ENCODE measurements around the gene ZNF560.
"Not testable (repeated sequence)": the region's sequence is repeated elsewhere in the genome, so short reads cannot be mapped to it uniquely, and the experiment has no call there.

Gene ZNF560

GRCh38 chr19:9498183-9498902, at the start of gene ZNF560:
ZNF560 (minus strand) TSS chr19:9498616; CDS start chr19:9475313, 23,303 bp downstream.
- peak within 1 kb of the TSS; percentile 4 for H3K4me3 ChIP-seq (ENCODE audit: control insufficient read depth, low read depth, low read length)
- DNase-seq (ENCODE audit: low read depth), result peak; percentile 21
- TF ChIP-seq, protein P1, sequence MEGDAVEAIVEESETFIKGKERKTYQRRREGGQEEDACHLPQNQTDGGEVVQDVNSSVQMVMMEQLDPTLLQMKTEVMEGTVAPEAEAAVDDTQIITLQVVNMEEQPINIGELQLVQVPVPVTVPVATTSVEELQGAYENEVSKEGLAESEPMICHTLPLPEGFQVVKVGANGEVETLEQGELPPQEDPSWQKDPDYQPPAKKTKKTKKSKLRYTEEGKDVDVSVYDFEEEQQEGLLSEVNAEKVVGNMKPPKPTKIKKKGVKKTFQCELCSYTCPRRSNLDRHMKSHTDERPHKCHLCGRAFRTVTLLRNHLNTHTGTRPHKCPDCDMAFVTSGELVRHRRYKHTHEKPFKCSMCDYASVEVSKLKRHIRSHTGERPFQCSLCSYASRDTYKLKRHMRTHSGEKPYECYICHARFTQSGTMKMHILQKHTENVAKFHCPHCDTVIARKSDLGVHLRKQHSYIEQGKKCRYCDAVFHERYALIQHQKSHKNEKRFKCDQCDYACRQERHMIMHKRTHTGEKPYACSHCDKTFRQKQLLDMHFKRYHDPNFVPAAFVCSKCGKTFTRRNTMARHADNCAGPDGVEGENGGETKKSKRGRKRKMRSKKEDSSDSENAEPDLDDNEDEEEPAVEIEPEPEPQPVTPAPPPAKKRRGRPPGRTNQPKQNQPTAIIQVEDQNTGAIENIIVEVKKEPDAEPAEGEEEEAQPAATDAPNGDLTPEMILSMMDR (conservative IDR thresholded peaks at IDR 0.05; ENCODE audit: control insufficient read depth, insufficient read depth, low read depth, low read length), result peak; percentile 20

DNA sequence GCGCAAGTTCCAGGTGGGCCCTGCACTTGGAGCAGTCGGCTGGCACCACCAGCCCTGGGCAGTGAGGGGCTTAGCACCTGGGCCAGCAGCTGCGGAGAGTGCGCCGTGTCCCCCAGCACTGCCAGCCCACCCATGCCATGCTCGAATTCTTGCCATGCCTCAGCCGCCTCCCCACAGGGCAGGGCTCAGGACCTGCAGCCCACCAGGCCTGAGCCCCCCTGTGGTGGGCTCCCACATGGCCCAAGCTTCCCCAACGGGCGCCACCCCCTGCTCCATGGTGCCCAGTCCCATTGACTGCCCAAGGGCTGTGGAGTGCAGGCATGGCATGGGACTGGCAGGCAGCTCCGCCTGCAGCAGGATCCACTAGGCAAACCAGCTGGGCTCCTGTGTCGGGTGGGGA, 49.5 kb upstream of the ZNF560 start:
- no peak overlapping the region for H3K4me3 ChIP-seq (ENCODE audit: control insufficient read depth, low read depth, low read length)
- DNase-seq (ENCODE audit: low read depth), result no peak

GRCh38 chr19:9541281-9541680, 42.9 kb upstream of the ZNF560 start:
- not testable (repeated sequence) for DNase-seq (ENCODE audit: low read depth); H3K4me3 ChIP-seq (ENCODE audit: control insufficient read depth, low read depth, low read length)

More for the DNA sequence above, 49.5 kb upstream of the ZNF560 start:
- TF ChIP-seq, protein P1 (conservative IDR thresholded peaks at IDR 0.05; ENCODE audit: control insufficient read depth, insufficient read depth, low read depth, low read length), result no peak

DNA sequence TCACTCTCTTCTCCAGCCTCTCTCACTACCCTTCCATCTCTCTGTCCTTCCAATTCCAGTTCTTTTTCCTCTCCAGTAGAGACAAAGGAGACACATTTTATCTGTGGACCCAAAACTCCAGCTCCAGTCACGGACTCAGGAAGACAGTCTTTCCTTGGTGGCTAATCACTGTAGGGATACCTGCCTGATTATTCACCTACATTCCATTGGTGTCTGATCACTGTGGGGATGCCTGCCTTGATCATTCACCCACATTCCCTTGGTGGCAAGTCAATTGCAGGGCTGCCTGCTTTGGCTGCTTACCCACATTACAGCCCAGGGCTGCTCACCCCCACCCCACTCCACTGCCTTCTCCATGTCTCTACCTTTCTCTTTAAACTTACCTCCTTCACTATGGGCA, 41.5 kb upstream of the ZNF560 start:
- not testable (repeated sequence) for H3K4me3 ChIP-seq (ENCODE audit: control insufficient read depth, low read depth, low read length); DNase-seq (ENCODE audit: low read depth)

GRCh38 chr19:9539201-9539600, 40.8 kb upstream of the ZNF560 start:
- DNase-seq (ENCODE audit: low read depth); H3K4me3 ChIP-seq (ENCODE audit: control insufficient read depth, low read depth, low read length): not testable (repeated sequence)

- TF ChIP-seq, protein P1 (conservative IDR thresholded peaks at IDR 0.05; ENCODE audit: control insufficient read depth, insufficient read depth, low read depth, low read length), result no peak
- peak; percentile 92 for DNase-seq (ENCODE audit: low read depth)
- peak within 1 kb of the TSS; percentile 97 for H3K4me3 ChIP-seq (ENCODE audit: control insufficient read depth, low read depth, low read length)
Measured at GRCh38 chr19:9538183-9539058, 40.0 kb upstream of the ZNF560 start, which contains the start of gene ZNF426. ZNF426 (minus strand) TSS chr19:9538645; CDS start chr19:9536232, 2,413 bp downstream.

DNA sequence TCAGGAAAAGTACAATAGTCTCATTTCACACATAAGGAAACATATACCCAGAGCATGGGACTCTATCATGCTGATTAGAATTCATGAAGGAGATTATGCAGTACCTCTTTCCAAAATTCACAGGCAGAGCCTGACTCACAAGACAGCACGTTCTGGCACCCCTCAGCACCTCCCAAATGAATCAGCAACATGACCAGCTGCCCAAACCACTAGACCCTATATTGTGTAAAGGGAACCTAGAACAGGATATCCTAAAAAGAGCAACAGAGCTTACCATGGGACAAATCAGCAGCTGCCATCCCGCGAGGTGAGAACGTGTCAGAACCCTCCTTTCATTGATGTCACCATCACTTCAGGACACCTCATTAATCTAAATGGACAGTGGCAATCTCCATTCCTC, 37.5 kb upstream of the ZNF560 start:
- DNase-seq (ENCODE audit: low read depth), result peak; percentile 54
- TF ChIP-seq, protein P1 (conservative IDR thresholded peaks at IDR 0.05; ENCODE audit: control insufficient read depth, insufficient read depth, low read depth, low read length), result no peak
- no peak overlapping the region for H3K4me3 ChIP-seq (ENCODE audit: control insufficient read depth, low read depth, low read length)

DNA sequence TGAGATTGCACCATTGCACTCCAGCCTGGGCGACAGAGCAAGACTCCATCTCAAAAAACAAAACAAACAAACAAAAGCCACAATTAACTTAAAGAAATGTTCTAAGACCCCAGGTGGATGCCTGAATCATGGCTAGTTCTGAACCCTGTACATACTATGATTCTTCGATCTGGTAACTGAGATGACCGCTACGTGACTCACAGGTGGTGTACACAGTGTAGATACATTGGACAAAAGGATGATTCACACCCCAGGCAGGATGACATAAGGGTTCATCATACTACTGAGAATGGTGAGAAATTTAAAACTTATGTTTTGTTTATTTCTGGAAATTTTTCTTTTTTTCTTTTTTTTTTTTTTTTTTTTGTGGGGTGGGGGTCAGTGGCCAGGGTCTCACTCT, 33.5 kb upstream of the ZNF560 start:
- TF ChIP-seq, protein P1 (conservative IDR thresholded peaks at IDR 0.05; ENCODE audit: control insufficient read depth, insufficient read depth, low read depth, low read length), result no peak
- no peak overlapping the region for H3K4me3 ChIP-seq (ENCODE audit: control insufficient read depth, low read depth, low read length)
- peak; percentile 77 for DNase-seq (ENCODE audit: low read depth)

Measured in fibroblast of mammary gland (primary cell).